Measurements from ENCODE around the gene SSTR4. TPM values are rescaled to one million over a fixed set of nuclear protein-coding genes. Genes with fewer than 3 reads are reported as not detected.
"Not testable (repeated sequence)": the region's sequence is repeated elsewhere in the genome, so short reads cannot be mapped to it uniquely, and the experiment has no call there.

Gene SSTR4
- total RNA-seq: not detected in 2 replicates

GRCh38 chr20:23034721-23035671 lies at the start of gene SSTR4:
SSTR4 (plus strand) TSS chr20:23035312; CDS start chr20:23035484, 172 bp downstream.
- intact Hi-C loops (cut with micrococcal nuclease): no loop called here

- intact Hi-C loops (cut with micrococcal nuclease): no loop called here
These were observed 48.5 kb upstream of the SSTR4 start for GRCh38 chr20:22986601-22987000.

GRCh38 chr20:22991424-22991823 lies 43.7 kb upstream of the SSTR4 start:
- intact Hi-C loops (cut with micrococcal nuclease): not testable (repeated sequence)

- intact Hi-C loops (cut with micrococcal nuclease): no loop called here
These were observed 41.3 kb upstream of the SSTR4 start for GRCh38 chr20:22993823-22994222.

GRCh38 chr20:22995923-22996322 lies 39.2 kb upstream of the SSTR4 start:
- intact Hi-C loops (cut with micrococcal nuclease): no loop called here

GRCh38 chr20:22998476-22998875 lies 36.6 kb upstream of the SSTR4 start:
- intact Hi-C loops (cut with micrococcal nuclease): no loop called here

- intact Hi-C loops (cut with micrococcal nuclease): no loop called here
These were observed 35.4 kb upstream of the SSTR4 start for GRCh38 chr20:22999756-23000155.

- intact Hi-C loops (cut with micrococcal nuclease): no loop called here
These were observed 34.7 kb upstream of the SSTR4 start for GRCh38 chr20:23000232-23000947.

GRCh38 chr20:23002276-23002675 lies 32.8 kb upstream of the SSTR4 start:
- intact Hi-C loops (cut with micrococcal nuclease): no loop called here

- intact Hi-C loops (cut with micrococcal nuclease): no loop called here
These were observed 32.0 kb upstream of the SSTR4 start for GRCh38 chr20:23003077-23003635.

- intact Hi-C loops (cut with micrococcal nuclease): no loop called here
These were observed 31.1 kb upstream of the SSTR4 start for GRCh38 chr20:23003881-23004460.

- intact Hi-C loops (cut with micrococcal nuclease): no loop called here
These were observed 29.3 kb upstream of the SSTR4 start for GRCh38 chr20:23005776-23006175.

GRCh38 chr20:23007462-23007861 lies 27.6 kb upstream of the SSTR4 start:
- intact Hi-C loops (cut with micrococcal nuclease): no loop called here

- intact Hi-C loops (cut with micrococcal nuclease): no loop called here
These were observed 27.0 kb upstream of the SSTR4 start for GRCh38 chr20:23007886-23008655.

- intact Hi-C loops (cut with micrococcal nuclease): no loop called here
These were observed 26.4 kb upstream of the SSTR4 start for GRCh38 chr20:23008667-23009066.

- intact Hi-C loops (cut with micrococcal nuclease): no loop called here
These were observed 25.5 kb upstream of the SSTR4 start for GRCh38 chr20:23009636-23010035.

- intact Hi-C loops (cut with micrococcal nuclease): no loop called here
These were observed 25.0 kb upstream of the SSTR4 start for GRCh38 chr20:23010096-23010495.

- intact Hi-C loops (cut with micrococcal nuclease): no loop called here
These were observed 23.9 kb upstream of the SSTR4 start for GRCh38 chr20:23011008-23011721.

- intact Hi-C loops (cut with micrococcal nuclease): no loop called here
These were observed 21.7 kb upstream of the SSTR4 start for GRCh38 chr20:23013429-23013828.

GRCh38 chr20:23017516-23017915 lies 17.6 kb upstream of the SSTR4 start:
- intact Hi-C loops (cut with micrococcal nuclease): no loop called here

Measured in T-helper 2 cell treated with Interferon-gamma antibody and Interleukin-4, amounts not matched to agents 100 ng/mL and 5 ng/mL, for 36 hours (primary cell).